SK-N-SH (cell line): ENCODE results near the gene STIM2. TPM values are rescaled to one million over a fixed set of nuclear protein-coding genes. Genes with fewer than 3 reads are reported as not detected.

ENCODE experiments used
- CTCF ChIA-PET: fragments of 300-600, 350-600 bp; formaldehyde crosslinking; extraction: SDS; loops from one replicate; lab custom pipeline; 2021; lab: Yijun Ruan, JAX
- POLR2A ChIA-PET: fragments of 350-600 bp; sonication (Branson Sonifier 250); formaldehyde crosslinking; extraction: SDS; loops from one replicate; lab custom pipeline; 2020; ENCODE audit warnings: antibody characterized with exemption, inconsistent platforms; lab: Yijun Ruan, JAX
- DNase-seq: peaks from one replicate; pipeline ENCODE4 v3.0.0; 2012
- H2AFZ ChIP-seq: fragments of 200-600 bp; sonication (generic); 2 replicates; pipeline ENCODE4 v1.8.1; 2016; ENCODE audit warnings: antibody characterized with exemption, mild to moderate bottlenecking, low read depth
- H3F3A ChIP-seq: fragments of 200-600 bp; sonication (generic); replicated peaks from 2 replicates; pipeline ENCODE3; 2016; ENCODE audit warnings: antibody characterized with exemption, mild to moderate bottlenecking; ENCODE audit not compliant: insufficient read depth
- H3K27ac ChIP-seq, 2 experiments: fragments of 200-500 bp in 1 of 2; fragments of 200-600 bp in 1 of 2; sonication (Bioruptor generic) in 1 of 2; sonication (generic), shearing (Covaris generic) in 1 of 2; 2 replicates each; pipeline versions ENCODE4 v1.5.1 to v1.6.1; 2014 to 2016; ENCODE audit warnings: low read depth in 2 of 2, inconsistent platforms in 1 of 2, low read length in 1 of 2, mild to moderate bottlenecking in 1 of 2, mixed read lengths in 1 of 2
- H3K27me3 ChIP-seq: fragments of 200-600 bp; sonication (generic), shearing (Covaris generic); 2 replicates; pipeline ENCODE4 v1.6.1; 2016; ENCODE audit warnings: mixed run types; ENCODE audit not compliant: insufficient read depth
- H3K36me3 ChIP-seq, 2 experiments: fragments of 200-500 bp in 1 of 2; fragments of 200-600 bp in 1 of 2; sonication (Bioruptor generic) in 1 of 2; sonication (generic) in 1 of 2; replicated peaks in 1 of 2; 2 replicates each; pipeline versions ENCODE3 to v1.5.1; 2014 to 2016; ENCODE audit warnings: low read length in 1 of 2, mild to moderate bottlenecking in 1 of 2; ENCODE audit not compliant: insufficient read depth in 2 of 2, control insufficient read depth in 1 of 2
- H3K4me1 ChIP-seq, 2 experiments: fragments of 200-500 bp in 1 of 2; fragments of 200-600 bp in 1 of 2; sonication (Bioruptor generic) in 1 of 2; sonication (generic), shearing (Covaris generic) in 1 of 2; 2 replicates each; pipeline versions ENCODE4 v1.5.1 to v1.6.1; 2014 to 2016; ENCODE audit warnings: low read depth in 1 of 2, low read length in 1 of 2, mixed run types in 1 of 2; ENCODE audit not compliant: insufficient read depth in 2 of 2, control insufficient read depth in 1 of 2
- H3K4me2 ChIP-seq: fragments of 200-600 bp; sonication (generic), shearing (Covaris generic); 2 replicates; pipeline ENCODE4 v1.6.1; 2017; ENCODE audit warnings: mixed run types
- H3K4me3 ChIP-seq, 2 experiments: fragments of 200-500 bp in 1 of 2; fragments of 200-600 bp in 1 of 2; sonication (Bioruptor generic) in 1 of 2; sonication (generic), shearing (Covaris generic) in 1 of 2; 2 replicates each; pipeline versions ENCODE4 v1.5.1 to v1.8.1; 2014 to 2016; ENCODE audit warnings: low read depth in 2 of 2, inconsistent platforms in 1 of 2, low read length in 1 of 2, mild to moderate bottlenecking in 1 of 2, mixed read lengths in 1 of 2, moderate library complexity in 1 of 2
- H3K79me2 ChIP-seq: fragments of 200-600 bp; sonication (generic); 2 replicates; pipeline ENCODE4 v1.8.1; 2017; ENCODE audit warnings: mild to moderate bottlenecking; ENCODE audit not compliant: insufficient read depth
- H3K9ac ChIP-seq: fragments of 200-600 bp; sonication (generic); 2 replicates; pipeline ENCODE4 v1.6.1; 2017; ENCODE audit warnings: mixed run types
- H3K9me2 ChIP-seq: fragments of 200-600 bp; sonication (generic); 2 replicates; pipeline ENCODE4 v1.6.1; 2017; ENCODE audit warnings: mixed run types
- H3K9me3 ChIP-seq: fragments of 200-600 bp; sonication (generic); 2 replicates; pipeline ENCODE4 v1.6.1; 2017; ENCODE audit warnings: mixed run types, mild to moderate bottlenecking, moderate library complexity
- H4K20me1 ChIP-seq: fragments of 200-600 bp; sonication (generic); 2 replicates; pipeline ENCODE4 v1.6.1; 2017; ENCODE audit warnings: mild to moderate bottlenecking, mixed run types; ENCODE audit not compliant: insufficient read depth
- ELF1 ChIP-seq: IDR thresholded peaks from 2 replicates; pipeline ENCODE4 v1.4.0; 2012
- EP300 ChIP-seq, 2 experiments: IDR thresholded peaks; 2 replicates each; pipeline versions ENCODE4 v1.4.0 to v1.6.1; 2012; ENCODE audit warnings: borderline replicate concordance in 1 of 2, low read depth in 1 of 2, low read length in 1 of 2
- EZH2phosphoT487 ChIP-seq: fragments of 200-600 bp; sonication (generic); IDR thresholded peaks from 2 replicates; pipeline ENCODE4 v1.6.1; 2017; ENCODE audit warnings: low read depth, mixed run types, mild to moderate bottlenecking, antibody characterized with exemption, moderate library complexity, borderline replicate concordance
- FOSL2 ChIP-seq: IDR thresholded peaks from 2 replicates; pipeline ENCODE4 v1.4.0; 2012; ENCODE audit warnings: low read depth, mild to moderate bottlenecking, moderate library complexity, borderline replicate concordance
- GABPA ChIP-seq: IDR thresholded peaks from 2 replicates; pipeline ENCODE4 v1.4.0; 2012; ENCODE audit warnings: low read depth, mild to moderate bottlenecking
- JUND ChIP-seq: IDR thresholded peaks from 2 replicates; pipeline ENCODE4 v1.4.0; 2012
- MXI1 ChIP-seq: IDR thresholded peaks from 2 replicates; pipeline ENCODE4 v1.6.1; 2012; ENCODE audit warnings: mild to moderate bottlenecking, low read depth, low read length, improper control_type of control experiment
- NFIC ChIP-seq: IDR thresholded peaks from 2 replicates; pipeline ENCODE4 v1.4.0; 2012; ENCODE audit warnings: borderline replicate concordance
- POLR2AphosphoS5 ChIP-seq: IDR thresholded peaks from 2 replicates; pipeline ENCODE4 v1.6.1; 2012; ENCODE audit warnings: low read depth, low read length
- RAD21 ChIP-seq: IDR thresholded peaks from 2 replicates; pipeline ENCODE4 v1.6.1; 2012; ENCODE audit warnings: mild to moderate bottlenecking, low read length
- RCOR1 ChIP-seq: fragments of 150-350 bp; IDR thresholded peaks from 2 replicates; pipeline ENCODE4 v1.6.1; 2017; ENCODE audit warnings: antibody characterized with exemption, low read length
- RFX5 ChIP-seq: IDR thresholded peaks from 2 replicates; pipeline ENCODE4 v1.6.1; 2012; ENCODE audit warnings: mild to moderate bottlenecking, improper control_type of control experiment, low read length
- SIN3A ChIP-seq: IDR thresholded peaks from 2 replicates; pipeline ENCODE4 v1.6.1; 2012; ENCODE audit warnings: low read depth, mild to moderate bottlenecking, low read length, moderate library complexity, borderline replicate concordance
- SMC3 ChIP-seq: IDR thresholded peaks from 2 replicates; pipeline ENCODE4 v1.6.1; 2012; ENCODE audit warnings: low read depth, low read length, improper control_type of control experiment
- TAF1 ChIP-seq: IDR thresholded peaks from 2 replicates; pipeline ENCODE4 v1.6.1; 2012; ENCODE audit warnings: low read depth, mild to moderate bottlenecking, low read length, moderate library complexity, borderline replicate concordance
- TCF12 ChIP-seq: IDR thresholded peaks from 2 replicates; pipeline ENCODE4 v1.4.0; 2012
- TEAD4 ChIP-seq: IDR thresholded peaks from 2 replicates; pipeline ENCODE4 v1.4.0; 2012; ENCODE audit warnings: mild to moderate bottlenecking, borderline replicate concordance; ENCODE audit not compliant: insufficient read depth
- WGBS: methylation state at CpG from one replicate; pipeline ENCODE4 v1.1.6; 2017; ENCODE audit warnings: low lambda C conversion rate; 5-methylcytosine and 5-hydroxymethylcytosine counted together
- polyA plus RNA-seq, 3 experiments: library from polyadenylated mRNA; depleted of rRNA; stranded (reverse); fragments of >200 nt; gene quantifications; 2 replicates each; pipeline ENCODE4 v1.2.3, GENCODE V29; 2012
- TF ChIP-seq, protein P1 (sequence below): fragments of 150-350 bp; IDR thresholded peaks from 2 replicates; pipeline ENCODE4 v1.6.1; 2016; ENCODE audit warnings: mild to moderate bottlenecking, low read depth, low read length
- TF ChIP-seq, protein P2 (sequence below): IDR thresholded peaks from 2 replicates; pipeline ENCODE4 v1.4.0; 2012; ENCODE audit warnings: low read depth
- TF ChIP-seq, protein P3 (sequence below): IDR thresholded peaks from 2 replicates; pipeline ENCODE4 v1.4.0; 2012; ENCODE audit warnings: low read depth, borderline replicate concordance
- TF ChIP-seq, protein P4 (sequence below): IDR thresholded peaks from 2 replicates; pipeline ENCODE4 v1.4.0; 2012; ENCODE audit warnings: low read depth, borderline replicate concordance
- TF ChIP-seq, protein P5 (sequence below): IDR thresholded peaks from 2 replicates; pipeline ENCODE4 v1.6.1; 2012; ENCODE audit warnings: mild to moderate bottlenecking, low read depth, low read length, moderate library complexity

The STIM2 gene
- polyA plus RNA-seq, 1 of the 3 experiments (the other 2 are of a cell fraction), result 14.7 TPM

DNA sequence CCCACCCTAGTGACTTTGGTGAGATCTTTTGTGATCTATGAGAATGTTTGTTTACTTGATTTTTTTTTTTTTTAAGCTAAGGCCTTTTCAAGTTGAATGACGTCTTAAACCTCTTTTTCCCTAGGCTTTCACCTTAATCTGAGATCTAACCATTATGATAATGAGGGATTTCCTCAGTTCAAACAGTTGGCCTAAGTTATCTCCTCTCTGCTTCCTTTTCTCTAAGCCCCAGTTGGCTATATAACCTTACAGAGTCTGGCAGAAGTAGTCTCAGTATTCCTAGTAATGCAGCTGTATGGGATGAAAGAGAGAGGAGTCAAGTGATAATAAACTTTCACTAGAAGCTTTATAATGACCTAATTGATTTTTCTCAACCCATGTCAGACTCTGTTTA lies 99.0 kb downstream of the STIM2 start:
- peaks cover 0 to 7% of the 10 kb centered on the region in 2 experiments; a peak in 2 of 4 replicates for H3K4me1 ChIP-seq
- H3K79me2 ChIP-seq, result no peaks in the 10 kb centered on the region
- POLR2A ChIA-PET, result no interaction called here
- no peak overlapping the region for H3K4me2 ChIP-seq
- H3K9ac ChIP-seq, result no peak overlapping the region
- H3F3A ChIP-seq, result no peaks in the 10 kb centered on the region
- H2AFZ ChIP-seq, result no peak overlapping the region
- CTCF ChIA-PET, result no interaction called here
- no peaks in the 10 kb centered on the region for H3K36me3 ChIP-seq
- H3K27ac ChIP-seq, result no peak overlapping the region
- no peaks in the 10 kb centered on the region for H4K20me1 ChIP-seq
- WGBS, result 92% methylated on average over 1 of the region's 1 CpG
- no peak overlapping the region for H3K4me3 ChIP-seq
- no peaks in the 10 kb centered on the region for H3K9me3 ChIP-seq
- no peaks in the 10 kb centered on the region for H3K27me3 ChIP-seq
- H3K9me2 ChIP-seq, result no peaks in the 10 kb centered on the region
- DNase-seq, result no peak
- no peak for TF ChIP-seq EZH2phosphoT487
- TF ChIP-seq, protein P1, sequence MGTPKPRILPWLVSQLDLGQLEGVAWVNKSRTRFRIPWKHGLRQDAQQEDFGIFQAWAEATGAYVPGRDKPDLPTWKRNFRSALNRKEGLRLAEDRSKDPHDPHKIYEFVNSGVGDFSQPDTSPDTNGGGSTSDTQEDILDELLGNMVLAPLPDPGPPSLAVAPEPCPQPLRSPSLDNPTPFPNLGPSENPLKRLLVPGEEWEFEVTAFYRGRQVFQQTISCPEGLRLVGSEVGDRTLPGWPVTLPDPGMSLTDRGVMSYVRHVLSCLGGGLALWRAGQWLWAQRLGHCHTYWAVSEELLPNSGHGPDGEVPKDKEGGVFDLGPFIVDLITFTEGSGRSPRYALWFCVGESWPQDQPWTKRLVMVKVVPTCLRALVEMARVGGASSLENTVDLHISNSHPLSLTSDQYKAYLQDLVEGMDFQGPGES, result no peak
- TF ChIP-seq MXI1, result no peak
- TF ChIP-seq TCF12, result no peak
- TF ChIP-seq SMC3, result no peak
- TF ChIP-seq, protein P2, sequence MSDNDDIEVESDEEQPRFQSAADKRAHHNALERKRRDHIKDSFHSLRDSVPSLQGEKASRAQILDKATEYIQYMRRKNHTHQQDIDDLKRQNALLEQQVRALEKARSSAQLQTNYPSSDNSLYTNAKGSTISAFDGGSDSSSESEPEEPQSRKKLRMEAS, result no peak
- no peak for TF ChIP-seq FOSL2
- no peak for TF ChIP-seq RCOR1
- TF ChIP-seq SIN3A, result no peak
- no peak for TF ChIP-seq RAD21
- no peak for TF ChIP-seq TEAD4
- no peak for TF ChIP-seq POLR2AphosphoS5
- TF ChIP-seq RFX5, result no peak
- no peak for TF ChIP-seq ELF1
- TF ChIP-seq TAF1, result no peak
- TF ChIP-seq GABPA, result no peak

DNA sequence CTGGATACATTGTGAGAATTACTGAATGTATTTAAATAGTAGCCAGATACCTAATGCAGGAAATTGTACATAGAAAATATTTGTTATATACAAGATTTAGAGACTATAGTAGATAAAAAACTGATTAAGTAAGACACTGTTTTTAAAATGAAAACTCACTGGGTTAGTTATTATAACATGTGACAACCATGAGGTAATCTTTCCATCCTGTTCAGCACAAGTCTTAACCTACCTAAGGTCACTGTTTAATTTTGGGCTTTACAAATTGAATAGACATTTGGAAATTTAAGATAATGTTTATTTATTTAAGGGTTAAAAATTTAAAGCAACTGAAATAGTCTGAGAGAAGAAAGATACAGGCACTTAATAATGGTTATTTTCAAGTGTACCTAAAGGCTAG lies 102.1 kb downstream of the STIM2 start:
- Histone ChIP-seq H3K27me3 (no peaks in the 10 kb centered on the region), H2AFZ (no peak overlapping the region), H4K20me1 (no peaks in the 10 kb centered on the region), H3K27ac (no peak overlapping the region), H3K9ac (no peak overlapping the region), H3K36me3 (no peaks in the 10 kb centered on the region), H3K79me2 (no peaks in the 10 kb centered on the region), H3K9me2 (no peaks in the 10 kb centered on the region), H3F3A (no peaks in the 10 kb centered on the region), H3K9me3 (no peaks in the 10 kb centered on the region), H3K4me3 (no peak overlapping the region), H3K4me2 (no peak overlapping the region), H3K4me1 (peaks cover 0 to 7% of the 10 kb centered on the region in 2 experiments; a peak in 3 of 4 replicates)
- ChIA-PET CTCF (interaction anchor here (0.6 kb wide), 1 partner anchor 1847 kb away, joined by 3 read pairs; no protein-coding TSS in a partner anchor), POLR2A (no interaction called here)
- no peak for DNase-seq
- TF ChIP-seq EP300 (IDR thresholded peaks at IDR 0.05; ENCODE audit: borderline replicate concordance in 1 of 2, low read depth in 1 of 2, low read length in 1 of 2) (no peak), TEAD4 (no peak), JUND (no peak), MXI1 (no peak), NFIC (no peak), SIN3A (no peak), RAD21 (no peak), RCOR1 (no peak)
- TF ChIP-seq, protein P3, sequence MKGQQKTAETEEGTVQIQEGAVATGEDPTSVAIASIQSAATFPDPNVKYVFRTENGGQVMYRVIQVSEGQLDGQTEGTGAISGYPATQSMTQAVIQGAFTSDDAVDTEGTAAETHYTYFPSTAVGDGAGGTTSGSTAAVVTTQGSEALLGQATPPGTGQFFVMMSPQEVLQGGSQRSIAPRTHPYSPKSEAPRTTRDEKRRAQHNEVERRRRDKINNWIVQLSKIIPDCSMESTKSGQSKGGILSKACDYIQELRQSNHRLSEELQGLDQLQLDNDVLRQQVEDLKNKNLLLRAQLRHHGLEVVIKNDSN, result no peak
- TF ChIP-seq, protein P4, sequence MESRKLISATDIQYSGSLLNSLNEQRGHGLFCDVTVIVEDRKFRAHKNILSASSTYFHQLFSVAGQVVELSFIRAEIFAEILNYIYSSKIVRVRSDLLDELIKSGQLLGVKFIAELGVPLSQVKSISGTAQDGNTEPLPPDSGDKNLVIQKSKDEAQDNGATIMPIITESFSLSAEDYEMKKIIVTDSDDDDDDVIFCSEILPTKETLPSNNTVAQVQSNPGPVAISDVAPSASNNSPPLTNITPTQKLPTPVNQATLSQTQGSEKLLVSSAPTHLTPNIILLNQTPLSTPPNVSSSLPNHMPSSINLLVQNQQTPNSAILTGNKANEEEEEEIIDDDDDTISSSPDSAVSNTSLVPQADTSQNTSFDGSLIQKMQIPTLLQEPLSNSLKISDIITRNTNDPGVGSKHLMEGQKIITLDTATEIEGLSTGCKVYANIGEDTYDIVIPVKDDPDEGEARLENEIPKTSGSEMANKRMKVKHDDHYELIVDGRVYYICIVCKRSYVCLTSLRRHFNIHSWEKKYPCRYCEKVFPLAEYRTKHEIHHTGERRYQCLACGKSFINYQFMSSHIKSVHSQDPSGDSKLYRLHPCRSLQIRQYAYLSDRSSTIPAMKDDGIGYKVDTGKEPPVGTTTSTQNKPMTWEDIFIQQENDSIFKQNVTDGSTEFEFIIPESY, result no peak
- TF ChIP-seq, protein P5, sequence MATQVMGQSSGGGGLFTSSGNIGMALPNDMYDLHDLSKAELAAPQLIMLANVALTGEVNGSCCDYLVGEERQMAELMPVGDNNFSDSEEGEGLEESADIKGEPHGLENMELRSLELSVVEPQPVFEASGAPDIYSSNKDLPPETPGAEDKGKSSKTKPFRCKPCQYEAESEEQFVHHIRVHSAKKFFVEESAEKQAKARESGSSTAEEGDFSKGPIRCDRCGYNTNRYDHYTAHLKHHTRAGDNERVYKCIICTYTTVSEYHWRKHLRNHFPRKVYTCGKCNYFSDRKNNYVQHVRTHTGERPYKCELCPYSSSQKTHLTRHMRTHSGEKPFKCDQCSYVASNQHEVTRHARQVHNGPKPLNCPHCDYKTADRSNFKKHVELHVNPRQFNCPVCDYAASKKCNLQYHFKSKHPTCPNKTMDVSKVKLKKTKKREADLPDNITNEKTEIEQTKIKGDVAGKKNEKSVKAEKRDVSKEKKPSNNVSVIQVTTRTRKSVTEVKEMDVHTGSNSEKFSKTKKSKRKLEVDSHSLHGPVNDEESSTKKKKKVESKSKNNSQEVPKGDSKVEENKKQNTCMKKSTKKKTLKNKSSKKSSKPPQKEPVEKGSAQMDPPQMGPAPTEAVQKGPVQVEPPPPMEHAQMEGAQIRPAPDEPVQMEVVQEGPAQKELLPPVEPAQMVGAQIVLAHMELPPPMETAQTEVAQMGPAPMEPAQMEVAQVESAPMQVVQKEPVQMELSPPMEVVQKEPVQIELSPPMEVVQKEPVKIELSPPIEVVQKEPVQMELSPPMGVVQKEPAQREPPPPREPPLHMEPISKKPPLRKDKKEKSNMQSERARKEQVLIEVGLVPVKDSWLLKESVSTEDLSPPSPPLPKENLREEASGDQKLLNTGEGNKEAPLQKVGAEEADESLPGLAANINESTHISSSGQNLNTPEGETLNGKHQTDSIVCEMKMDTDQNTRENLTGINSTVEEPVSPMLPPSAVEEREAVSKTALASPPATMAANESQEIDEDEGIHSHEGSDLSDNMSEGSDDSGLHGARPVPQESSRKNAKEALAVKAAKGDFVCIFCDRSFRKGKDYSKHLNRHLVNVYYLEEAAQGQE, result no peak
